ENCODE results near the gene LARP4B.

The LARP4B gene

GRCh38 chr10:759898-760477 is 171.5 kb downstream of the LARP4B start:
- DNase-seq: no peak

Measured in stimulated activated CD4-positive, alpha-beta T cell treated with anti-CD3 and anti-CD28 coated beads, Interleukin-4, amount 100 ng/mL, for 4 hours (primary cell).